Caco-2 (cell line): Measurements from ENCODE around the gene DUSP23. TPM values are rescaled to one million over a fixed set of nuclear protein-coding genes. Genes with fewer than 3 reads are reported as not detected.

Experiments used
- BruUV-seq: library from RNA; stranded (reverse); fragments of 400-500 nt; replicated peaks from 2 replicates; lab custom pipeline; 2021; lab: Mats Ljungman, UMichigan
- CTCF ChIA-PET: fragments of 300-600 bp; sonication (Branson Sonifier 250); formaldehyde crosslinking; loops from one replicate; lab custom pipeline; 2022; ENCODE audit warnings: antibody characterized with exemption; lab: Charles Lee
- POLR2A ChIA-PET: fragments of 300-600 bp; sonication (Branson Sonifier 250); formaldehyde crosslinking; loops from one replicate; lab custom pipeline; 2022; ENCODE audit warnings: antibody characterized with exemption; lab: Charles Lee
- DNase-seq, 2 experiments: peaks; one replicate each; pipeline versions ENCODE4 v3.0.0 to v3.0.0-alpha.2; 2020 to 2022
- H3K27me3 ChIP-seq: replicated peaks from 2 replicates; pipeline ENCODE4 v1.6.0; 2011; ENCODE audit warnings: low read length; ENCODE audit not compliant: control insufficient read depth, insufficient read depth
- H3K36me3 ChIP-seq: 2 replicates; pipeline ENCODE4 v1.5.1; 2011; ENCODE audit warnings: low read length; ENCODE audit not compliant: control insufficient read depth, insufficient read depth
- H3K4me1 ChIP-seq: fragments of 250-450 bp; sonication (Bioruptor Pico); 2 replicates; pipeline ENCODE4 v1.5.1; 2020; ENCODE audit warnings: mild to moderate bottlenecking
- H3K4me3 ChIP-seq: 2 replicates; pipeline ENCODE4 v1.5.1; 2011; ENCODE audit warnings: low read depth, mild to moderate bottlenecking, control low read depth, low read length
- H3K9me3 ChIP-seq: fragments of 250-450 bp; sonication (Bioruptor Pico); 2 replicates; pipeline ENCODE4 v1.5.1; 2020; ENCODE audit warnings: mild to moderate bottlenecking, moderate library complexity
- H3K27ac Mint-ChIP-seq: one replicate; pipeline ENCODE4 v1.8.0; 2022; ENCODE audit warnings: mixed read lengths; ENCODE audit not compliant: unreplicated experiment
- H3K27me3 Mint-ChIP-seq: one replicate; pipeline ENCODE4 v1.8.0; 2022; ENCODE audit warnings: mixed read lengths; ENCODE audit not compliant: insufficient read depth, unreplicated experiment
- H3K36me3 Mint-ChIP-seq: one replicate; pipeline ENCODE4 v1.8.0; 2022; ENCODE audit warnings: mild to moderate bottlenecking, mixed read lengths; ENCODE audit not compliant: insufficient read depth, unreplicated experiment
- H3K4me1 Mint-ChIP-seq: one replicate; pipeline ENCODE4 v1.8.0; 2022; ENCODE audit warnings: low read depth, mixed read lengths; ENCODE audit not compliant: unreplicated experiment
- H3K4me3 Mint-ChIP-seq: one replicate; pipeline ENCODE4 v1.8.0; 2022; ENCODE audit warnings: mild to moderate bottlenecking, moderate library complexity, mixed read lengths; ENCODE audit not compliant: unreplicated experiment
- H3K9me3 Mint-ChIP-seq: one replicate; pipeline ENCODE4 v1.8.0; 2022; ENCODE audit warnings: mixed read lengths; ENCODE audit not compliant: unreplicated experiment
- CTCF ChIP-seq, 2 experiments: fragments of 200-600 bp in 1 of 2; IDR thresholded peaks; 1 replicate in 1 of 2; 2 replicates in 1 of 2; pipeline versions ENCODE4 v1.5.1 to v1.8.0; 2011 to 2022; ENCODE audit warnings: antibody characterized with exemption in 1 of 2, control low read depth in 1 of 2, inconsistent platforms in 1 of 2, low read depth in 1 of 2, low read length in 1 of 2, mild to moderate bottlenecking in 1 of 2, moderate library complexity in 1 of 2; ENCODE audit not compliant: insufficient read depth in 1 of 2, severe bottlenecking in 1 of 2, unreplicated experiment in 1 of 2
- intact Hi-C: fragments of 100-400 bp; cut with micrococcal nuclease; formaldehyde crosslinking; loops from one replicate; pipeline ENCODE4 v1.10.0; 2022; ENCODE audit not compliant: unreplicated experiment
- total RNA-seq: library from RNA; stranded (reverse); gene quantifications from 2 replicates; pipeline ENCODE4 v1.2.3, GENCODE V29; 2022

DUSP23 gene
- total RNA-seq, 1 experiment from 2014 or later = 44.5 TPM

DNA sequence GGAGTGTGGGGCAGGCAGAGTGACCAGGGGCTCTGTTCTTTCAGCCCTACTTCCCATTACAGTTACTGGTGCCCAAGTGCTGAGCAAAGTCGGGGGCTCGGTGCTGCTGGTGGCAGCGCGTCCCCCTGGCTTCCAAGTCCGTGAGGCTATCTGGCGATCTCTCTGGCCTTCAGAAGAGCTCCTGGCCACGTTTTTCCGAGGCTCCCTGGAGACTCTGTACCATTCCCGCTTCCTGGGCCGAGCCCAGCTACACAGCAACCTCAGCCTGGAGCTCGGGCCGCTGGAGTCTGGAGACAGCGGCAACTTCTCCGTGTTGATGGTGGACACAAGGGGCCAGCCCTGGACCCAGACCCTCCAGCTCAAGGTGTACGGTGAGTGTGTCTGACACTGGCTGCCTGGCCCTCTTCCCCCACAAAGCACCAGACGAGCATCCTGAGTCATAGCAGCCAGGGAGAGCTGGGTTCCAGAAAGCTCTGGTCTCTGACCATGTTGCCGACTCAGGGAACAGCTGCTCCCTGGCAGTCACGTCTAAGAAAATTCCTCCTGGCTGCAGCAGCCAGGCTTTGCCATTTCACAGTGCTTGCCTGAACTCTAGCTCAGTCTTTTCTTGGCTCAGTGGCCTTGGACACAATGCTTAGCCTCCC, 49.2 kb downstream of the DUSP23 start:
- H3K27ac Mint-ChIP-seq = no peak overlapping the region
- H3K27me3 Mint-ChIP-seq = no peaks in the 10 kb centered on the region
- H3K9me3 Mint-ChIP-seq = no peaks in the 10 kb centered on the region
- TF ChIP-seq CTCF (IDR thresholded peaks at IDR 0.05; ENCODE audit: insufficient read depth in 1 of 2, low read depth in 1 of 2, low read length in 1 of 2, severe bottlenecking in 1 of 2, unreplicated experiment in 1 of 2) = no peak
- peaks cover 13% of the 10 kb centered on the region for H3K4me1 Mint-ChIP-seq
- Histone ChIP-seq H3K9me3 (no peaks in the 10 kb centered on the region), H3K4me1 (peaks cover 5% of the 10 kb centered on the region; the same call in 1 of the 2 replicates), H3K36me3 (no peaks in the 10 kb centered on the region), H3K4me3 (no peak overlapping the region), H3K27me3 (no peaks in the 10 kb centered on the region)
- ChIA-PET POLR2A (no interaction called here), CTCF (no interaction called here)
- H3K36me3 Mint-ChIP-seq = no peaks in the 10 kb centered on the region
- no peak overlapping the region for H3K4me3 Mint-ChIP-seq
- intact Hi-C loops = no loop called here
- no TSS peak for BruUV-seq
- no peak for DNase-seq

- CTCF ChIA-PET = no interaction called here
- Histone ChIP-seq H3K27me3 (no peaks in the 10 kb centered on the region), H3K9me3 (no peaks in the 10 kb centered on the region), H3K36me3 (no peaks in the 10 kb centered on the region), H3K4me1 (no peaks in the 10 kb centered on the region), H3K4me3 (no peak overlapping the region)
- intact Hi-C loops = no loop called here
- no peaks in the 10 kb centered on the region for H3K9me3 Mint-ChIP-seq
- H3K27ac Mint-ChIP-seq = no peak overlapping the region
- H3K36me3 Mint-ChIP-seq = no peaks in the 10 kb centered on the region
- H3K4me1 Mint-ChIP-seq = peaks cover 6% of the 10 kb centered on the region
- TF ChIP-seq CTCF (IDR thresholded peaks at IDR 0.05; ENCODE audit: insufficient read depth in 1 of 2, low read depth in 1 of 2, low read length in 1 of 2, severe bottlenecking in 1 of 2, unreplicated experiment in 1 of 2) = no peak
- no peak overlapping the region for H3K4me3 Mint-ChIP-seq
- DNase-seq = no peak
- no TSS peak for BruUV-seq
- no peaks in the 10 kb centered on the region for H3K27me3 Mint-ChIP-seq
- POLR2A ChIA-PET = no interaction called here
Observed at GRCh38 chr1:159830722-159831121, 50.0 kb downstream of the DUSP23 start.

- Histone ChIP-seq H3K36me3 (no peaks in the 10 kb centered on the region), H3K4me3 (no peak overlapping the region), H3K4me1 (no peaks in the 10 kb centered on the region), H3K9me3 (no peaks in the 10 kb centered on the region), H3K27me3 (no peaks in the 10 kb centered on the region)
- ChIA-PET CTCF (interaction anchor here (1.1 kb wide), 1 partner anchor 62 kb away, joined by 3 read pairs; no protein-coding TSS in a partner anchor), POLR2A (no interaction called here)
- BruUV-seq = no TSS peak
- intact Hi-C loops = no loop called here
- DNase-seq = no peak
- Mint-ChIP-seq H3K27me3 (no peaks in the 10 kb centered on the region), H3K4me1 (peaks cover 2% of the 10 kb centered on the region), H3K4me3 (no peak overlapping the region), H3K27ac (no peak overlapping the region), H3K9me3 (no peaks in the 10 kb centered on the region), H3K36me3 (no peaks in the 10 kb centered on the region)
- no peak for TF ChIP-seq CTCF (IDR thresholded peaks at IDR 0.05; ENCODE audit: insufficient read depth in 1 of 2, low read depth in 1 of 2, low read length in 1 of 2, severe bottlenecking in 1 of 2, unreplicated experiment in 1 of 2)
Observed at GRCh38 chr1:159831412-159832141, 50.8 kb downstream of the DUSP23 start.

Other genes with a start within 250 kb of the DUSP23 start
- gene OR10J5, start 245.0 kb upstream of the DUSP23 start, total RNA-seq = not detected in 2 replicates
- not detected in 2 replicates for gene APCS, start 193.1 kb upstream of the DUSP23 start, total RNA-seq
- not detected in 2 replicates for gene CRP, start 66.4 kb upstream of the DUSP23 start, total RNA-seq
- not detected in 2 replicates for gene FCRL6, start 21.4 kb downstream of the DUSP23 start, total RNA-seq
- not detected in 2 replicates for gene SLAMF8, start 45.9 kb downstream of the DUSP23 start, total RNA-seq
- not detected in 2 replicates for gene VSIG8, start 81.7 kb downstream of the DUSP23 start, total RNA-seq
- 1.1 and 1.5 TPM in 2 replicates for gene CFAP45, start 119.2 kb downstream of the DUSP23 start, total RNA-seq
- 518 and 531 TPM in 2 replicates for gene TAGLN2, start 144.5 kb downstream of the DUSP23 start, total RNA-seq
- gene IGSF9, start 164.7 kb downstream of the DUSP23 start, total RNA-seq = 19.6 and 21.2 TPM in 2 replicates
- gene SLAMF9, start 173.3 kb downstream of the DUSP23 start, total RNA-seq = 0.36 TPM in 1 of 2 replicates, not detected in the other